HepG2 (cell line): ENCODE results near the gene CRIM1. TPM values are rescaled to one million over a fixed set of nuclear protein-coding genes. Genes with fewer than 3 reads are reported as not detected.

Experiments
- ATAC-seq: fragments of 200-7000 bp; cut with Tn5 transposase; 3 replicates; pipeline ENCODE4 v1.9.1; 2020; ENCODE audit warnings: mild to moderate bottlenecking, moderate library complexity
- BruUV-seq: library from RNA; stranded (reverse); fragments of 400-500 nt; replicated peaks from 2 replicates; lab custom pipeline; 2021; lab: Mats Ljungman, UMichigan
- CTCF ChIA-PET: fragments of 300-600 bp; formaldehyde crosslinking; extraction: SDS; loops from one replicate; lab custom pipeline; 2021; ENCODE audit warnings: low total read pairs, inconsistent platforms, low intra/inter-chr PET ratio; lab: Yijun Ruan, JAX
- POLR2A ChIA-PET: fragments of 350-600 bp; sonication (Branson Sonifier 250); formaldehyde crosslinking; loops from one replicate; lab custom pipeline; 2020; ENCODE audit warnings: antibody characterized with exemption, inconsistent platforms; lab: Yijun Ruan, JAX
- DNase-seq: peaks from one replicate; pipeline ENCODE4 v3.0.0-alpha.2; 2015; ENCODE audit warnings: low spot score
- FAIRE-seq: peaks from 3 replicates; lab custom pipeline; 2011; peaks lifted over from hg19 to GRCh38; lab: Jason Lieb, UNC
- H2AFZ ChIP-seq: one replicate; pipeline ENCODE4 v1.6.1; 2011; ENCODE audit warnings: low read length, inconsistent platforms
- H3K27ac ChIP-seq: fragments of 300-600 bp; 3 replicates; pipeline ENCODE4 v1.8.0; 2011; ENCODE audit warnings: mixed run types, mild to moderate bottlenecking, mixed read lengths, low read length, inconsistent platforms; ENCODE audit not compliant: insufficient read depth; ENCODE audit errors: extremely low read length
- H3K27me3 ChIP-seq, 2 experiments: fragments of 200-600 bp in 1 of 2; 2 replicates in 1 of 2; 3 replicates in 1 of 2; pipeline versions ENCODE4 v1.6.0 to v1.8.0; 2011; ENCODE audit warnings: low read length in 2 of 2, mild to moderate bottlenecking in 2 of 2, moderate library complexity in 2 of 2, inconsistent platforms in 1 of 2; ENCODE audit not compliant: insufficient read depth in 2 of 2, control insufficient read depth in 1 of 2
- H3K36me3 ChIP-seq, 2 experiments: fragments of 200-600 bp in 1 of 2; replicated peaks in 1 of 2; 2 replicates in 1 of 2; 3 replicates in 1 of 2; pipeline versions ENCODE4 v1.5.1 to v1.8.0; 2011; ENCODE audit warnings: low read length in 2 of 2, inconsistent platforms in 1 of 2; ENCODE audit not compliant: insufficient read depth in 2 of 2, control insufficient read depth in 1 of 2
- H3K4me1 ChIP-seq: 2 replicates; pipeline ENCODE4 v1.5.1; 2012; ENCODE audit warnings: low read length, inconsistent platforms; ENCODE audit not compliant: insufficient read depth
- H3K4me2 ChIP-seq: 2 replicates; pipeline ENCODE4 v1.6.0; 2011; ENCODE audit warnings: low read depth, low read length, inconsistent platforms
- H3K4me3 ChIP-seq, 3 experiments: fragments of 200-600 bp in 1 of 3; sonication (generic), shearing (Covaris generic) in 1 of 3; replicated peaks in 1 of 3; 2 replicates each; pipeline ENCODE4 v1.5.1; 2011 to 2016; ENCODE audit warnings: low read length in 3 of 3, inconsistent platforms in 2 of 3, low read depth in 2 of 3, mild to moderate bottlenecking in 2 of 3, control low read depth in 1 of 3, mixed read lengths in 1 of 3; ENCODE audit not compliant: insufficient read depth in 1 of 3
- H3K79me2 ChIP-seq: one replicate; pipeline ENCODE4 v1.6.1; 2011; ENCODE audit warnings: low read length, inconsistent platforms; ENCODE audit not compliant: insufficient read depth
- H3K9ac ChIP-seq: 2 replicates; pipeline ENCODE4 v1.6.0; 2011; ENCODE audit warnings: mild to moderate bottlenecking, low read depth, low read length, inconsistent platforms; ENCODE audit not compliant: insufficient read depth
- H3K9me3 ChIP-seq: 2 replicates; pipeline ENCODE4 v1.5.1; 2012; ENCODE audit warnings: mild to moderate bottlenecking, low read length
- H4K20me1 ChIP-seq: 2 replicates; pipeline ENCODE4 v1.6.0; 2011; ENCODE audit warnings: inconsistent platforms, mild to moderate bottlenecking, low read length, moderate library complexity; ENCODE audit not compliant: insufficient read depth
- CBX5 ChIP-seq: sonication (generic); formaldehyde crosslinking; IDR thresholded peaks from 2 replicates; pipeline ENCODE4 v1.4.0; 2020; ENCODE audit warnings: missing genetic modification reagents, borderline replicate concordance
- E2F2 ChIP-seq: sonication (generic); formaldehyde crosslinking; IDR thresholded peaks from 2 replicates; pipeline ENCODE4 v1.4.0; 2020; ENCODE audit warnings: missing genetic modification reagents, borderline replicate concordance
- PLSCR1 ChIP-seq: sonication (generic); formaldehyde crosslinking; IDR thresholded peaks from 2 replicates; pipeline ENCODE4 v1.5.0; 2020; ENCODE audit warnings: missing genetic modification reagents, mild to moderate bottlenecking, borderline replicate concordance
- ZBTB26 ChIP-seq: IDR thresholded peaks from 2 replicates; pipeline ENCODE4 v1.6.1; 2016; ENCODE audit warnings: missing compliant biosample characterization, missing genetic modification reagents, borderline replicate concordance
- ZNF234 ChIP-seq: sonication (generic); formaldehyde crosslinking; conservative IDR thresholded peaks from 2 replicates; pipeline ENCODE4 v1.5.1; 2020; ENCODE audit warnings: mild to moderate bottlenecking, missing genetic modification reagents
- ZNF580 ChIP-seq: IDR thresholded peaks from 2 replicates; pipeline ENCODE4 v1.6.1; 2016; ENCODE audit warnings: low read depth, borderline replicate concordance
- ZNF687 ChIP-seq: sonication (generic); formaldehyde crosslinking; IDR thresholded peaks from 2 replicates; pipeline ENCODE4 v1.5.1; 2020; ENCODE audit warnings: mild to moderate bottlenecking, missing genetic modification reagents, moderate library complexity
- WGBS: methylation state at CpG from one replicate; pipeline ENCODE4 v1.1.6; 2017; ENCODE audit warnings: low lambda C conversion rate; 5-methylcytosine and 5-hydroxymethylcytosine counted together
- in situ Hi-C: cut with HindIII; loops from 2 replicates; pipeline ENCODE4 v1.10.0; 2017; ENCODE audit warnings: low pct_unique_long_range_greater_than_20kb; ENCODE audit not compliant: extremely low pct_ligation_motif_present
- intact Hi-C: fragments of 100-400 bp; cut with micrococcal nuclease; formaldehyde crosslinking; loops from one replicate; pipeline ENCODE4 v1.10.0; 2022; ENCODE audit not compliant: unreplicated experiment
- polyA plus RNA-seq, 8 experiments: library from polyadenylated mRNA; depleted of rRNA in 3 of 8; stranded (reverse) in 7 of 8; unstranded in 1 of 8; fragments of >200 nt; fragmentation: Illumina TruSeq in 4 of 8; extraction: Trizol in 4 of 8; gene quantifications; 2 replicates each; pipeline versions ENCODE4 v1.2.1 to v1.2.3, GENCODE V29; 2011 to 2016; ENCODE audit warnings: low read depth in 4 of 8, missing spikeins in 1 of 8, mixed read lengths in 1 of 8; ENCODE audit not compliant: insufficient read depth in 1 of 8
- total RNA-seq, 5 experiments: library from RNA; depleted of rRNA; stranded (reverse); fragments of >200 nt; fragmentation: Illumina TruSeq; extraction: Trizol; gene quantifications; 2 replicates each; pipeline ENCODE4 v1.2.3, GENCODE V29; 2016; ENCODE audit warnings: low read depth in 1 of 5

Gene CRIM1
- total and polyA plus RNA-seq, 2 of the 13 experiments (the other 11 are each of a cell fraction or from before 2014, with no cell fraction given): 39.1 to 69.9 TPM

- TF ChIP-seq ZBTB26 (CRISPR knock-in tag): no peak
- no peak for TF ChIP-seq ZNF580 (CRISPR knock-in tag)
- no peak for TF ChIP-seq E2F2 (CRISPR knock-in tag)
- TF ChIP-seq ZNF687: no peak
- TF ChIP-seq ZNF234 (CRISPR knock-in tag): no peak
Measured at GRCh38 chr2:36526226-36526625, 170.6 kb downstream of the CRIM1 start (continued).

- POLR2A ChIA-PET: no interaction called here
- H3K9me3 ChIP-seq: no peaks in the 10 kb centered on the region
- H3K36me3 ChIP-seq: peaks cover 33 to 76% of the 10 kb centered on the region in 2 experiments
- ATAC-seq (peak; percentile 14; the same call in 1 of the 3 replicates), DNase-seq (no peak), FAIRE-seq (no peak)
- CTCF ChIA-PET: no interaction called here
- intact Hi-C loops: no loop called here
- no peaks in the 10 kb centered on the region for H3K79me2 ChIP-seq
- BruUV-seq: no TSS peak
- in situ Hi-C loops: no loop called here
- TF ChIP-seq PLSCR1 (no peak), CBX5 (CRISPR knock-in tag) (no peak)
- no peak overlapping the region for H3K4me2 ChIP-seq
- H4K20me1 ChIP-seq: no peaks in the 10 kb centered on the region
- no peak overlapping the region for H3K27ac ChIP-seq
- H3K4me1 ChIP-seq: no peaks in the 10 kb centered on the region
- H3K27me3 ChIP-seq: no peaks in the 10 kb centered on the region
- no peak overlapping the region for H2AFZ ChIP-seq
- no peak overlapping the region for H3K9ac ChIP-seq
- over 99% methylated on average over 4 of the region's 4 CpGs for WGBS
- no peak overlapping the region for H3K4me3 ChIP-seq
Measured at GRCh38 chr2:36528274-36528673, 172.7 kb downstream of the CRIM1 start.
